ENCODE data around the gene GNB3. TPM values are rescaled to one million over a fixed set of nuclear protein-coding genes. Genes with fewer than 3 reads are reported as not detected.
"Not testable (repeated sequence)": the region's sequence is repeated elsewhere in the genome, so short reads cannot be mapped to it uniquely, and the experiment has no call there.

GNB3 gene
- total RNA-seq, 4 donors from 2014 or later: 0.45 to 1.8 (median 1.3) TPM

- no peak for ATAC-seq
- H3K9me3 ChIP-seq: no peaks in the 10 kb centered on the region
- no peak overlapping the region for H3K27ac ChIP-seq
- H3K4me3 ChIP-seq: no peak overlapping the region
- H3K27me3 ChIP-seq: no peaks in the 10 kb centered on the region
- no peak for TF ChIP-seq POLR2A (IDR thresholded peaks at IDR 0.05)
- TF ChIP-seq CTCF (IDR thresholded peaks at IDR 0.05): no peak
- TF ChIP-seq POLR2AphosphoS5 (IDR thresholded peaks at IDR 0.05): no peak
- no peak for TF ChIP-seq EP300 (IDR thresholded peaks at IDR 0.05)
- H3K4me1 ChIP-seq: no peaks in the 10 kb centered on the region
- peaks cover 0 to 100% of the 10 kb centered on the region in 2 donors for H3K36me3 ChIP-seq
- WGBS, 2 donors (ENCODE audit: low coverage in 1 of 2): 100% methylated on average over 2 of the region's 7 CpGs; no CpG with 5 or more reads in 1 of the 2 donors
These were observed 20.2 kb downstream of the GNB3 start for GRCh38 chr12:6860942-6861341.

GRCh38 chr12:6861391-6861790 is 20.7 kb downstream of the GNB3 start:
- Histone ChIP-seq H3K27ac (no peak overlapping the region), H3K4me3 (no peak overlapping the region), H3K27me3 (no peaks in the 10 kb centered on the region), H3K4me1 (peaks cover 0 to 2% (median 0%) of the 10 kb centered on the region in 3 donors), H3K36me3 (peaks cover 0 to 100% of the 10 kb centered on the region in 2 donors), H3K9me3 (no peaks in the 10 kb centered on the region)
- ATAC-seq: no peak
- TF ChIP-seq EP300 (IDR thresholded peaks at IDR 0.05) (no peak), POLR2A (IDR thresholded peaks at IDR 0.05) (no peak), POLR2AphosphoS5 (IDR thresholded peaks at IDR 0.05) (no peak), CTCF (IDR thresholded peaks at IDR 0.05) (no peak)
- 88 to 90% methylated on average over 9 of the region's 9 CpGs for WGBS, 2 donors (ENCODE audit: low coverage in 1 of 2)

- Histone ChIP-seq H3K36me3 (peaks cover 0 to 84% of the 10 kb centered on the region in 2 donors), H3K27ac (no peak overlapping the region)
These were observed 22.3 kb downstream of the GNB3 start for GRCh38 chr12:6863033-6863432.

GRCh38 chr12:6863586-6864321 is 23.0 kb downstream of the GNB3 start:
- H3K27me3 ChIP-seq: no peaks in the 10 kb centered on the region
- H3K9me3 ChIP-seq: no peaks in the 10 kb centered on the region
- H3K36me3 ChIP-seq: peaks cover 0 to 77% of the 10 kb centered on the region in 2 donors
- ATAC-seq: no peak
- peaks cover 0 to 17% (median 10%) of the 10 kb centered on the region in 3 donors for H3K4me1 ChIP-seq
- no peak for TF ChIP-seq CTCF (IDR thresholded peaks at IDR 0.05)
- TF ChIP-seq POLR2AphosphoS5 (IDR thresholded peaks at IDR 0.05): no peak
- WGBS, 2 donors (ENCODE audit: low coverage in 1 of 2): 70% methylated on average over 3 of the region's 16 CpGs; no CpG with 5 or more reads in 1 of the 2 donors
- H3K27ac ChIP-seq: no peak overlapping the region
- no peak overlapping the region for H3K4me3 ChIP-seq

More at GRCh38 chr12:6863033-6863432, 22.3 kb downstream of the GNB3 start:
- H3K4me1 ChIP-seq: peaks cover 0 to 10% (median 4%) of the 10 kb centered on the region in 3 donors
- WGBS, 2 donors (ENCODE audit: low coverage in 1 of 2): 80 to 86% methylated on average over 6 to 8 of the region's 11 CpGs
- ATAC-seq: no peak
- no peaks in the 10 kb centered on the region for H3K27me3 ChIP-seq
- no peak overlapping the region for H3K4me3 ChIP-seq
- no peaks in the 10 kb centered on the region for H3K9me3 ChIP-seq
- TF ChIP-seq POLR2AphosphoS5 (IDR thresholded peaks at IDR 0.05) (no peak), CTCF (IDR thresholded peaks at IDR 0.05) (no peak), POLR2A (IDR thresholded peaks at IDR 0.05) (no peak), EP300 (IDR thresholded peaks at IDR 0.05) (no peak)

- H3K9me3 ChIP-seq, H3K27me3 ChIP-seq, H3K4me3 ChIP-seq, H3K27ac ChIP-seq, ATAC-seq: not testable (repeated sequence)
- WGBS, 2 donors (ENCODE audit: low coverage in 1 of 2): 92 to 96% methylated on average over 3 to 5 of the region's 5 CpGs
- Histone ChIP-seq H3K36me3 (peaks cover 0 to 77% of the 10 kb centered on the region in 2 donors), H3K4me1 (peaks cover 0 to 33% (median 23%) of the 10 kb centered on the region in 3 donors)
These were observed 24.6 kb downstream of the GNB3 start for GRCh38 chr12:6865307-6865706.

Data from gastroesophageal sphincter (tissue), 4 donors.